ENCODE data around the gene IFITM2.
"Not testable (repeated sequence)": the region's sequence is repeated elsewhere in the genome, so short reads cannot be mapped to it uniquely, and the experiment has no call there.

IFITM2 gene

DNA sequence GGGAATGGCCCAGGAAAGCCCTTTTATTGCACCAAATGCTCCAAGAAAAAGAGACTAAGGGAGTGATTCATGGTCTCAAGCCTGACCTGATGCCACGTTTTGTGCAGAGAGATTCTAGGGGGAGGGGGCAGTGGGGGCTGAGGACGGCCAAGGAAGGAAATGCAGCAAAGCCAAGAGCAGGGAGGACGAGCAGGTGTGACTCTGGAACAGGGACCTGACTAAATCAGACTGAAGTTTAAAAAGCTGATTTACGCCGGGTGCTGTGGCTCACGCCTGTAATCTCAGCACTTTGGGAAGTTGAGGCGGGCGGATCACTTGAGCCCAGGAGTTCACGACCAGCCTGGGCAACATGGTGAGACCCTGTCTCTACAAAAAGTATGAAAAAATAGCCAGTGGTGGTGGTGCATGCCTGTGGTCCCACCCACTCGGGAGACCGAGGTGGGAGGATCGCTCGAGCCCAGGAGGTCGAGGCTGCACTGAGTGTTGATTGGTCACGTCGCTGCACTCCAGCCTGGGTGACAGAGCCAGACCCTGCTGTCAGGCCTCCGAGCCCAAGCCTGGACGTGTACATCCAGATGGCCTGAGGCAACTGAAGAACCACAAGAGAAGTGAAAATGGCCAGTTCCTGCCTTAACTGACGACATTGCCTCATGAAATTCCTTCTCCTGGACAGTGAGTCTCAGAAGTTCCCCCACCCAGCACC, 23.9 kb downstream of the IFITM2 start:
- Mint-ChIP-seq H3K27ac (peak overlapping the region; percentile 29), H3K36me3 (ENCODE audit: low read depth) (peaks cover 4% of the 10 kb centered on the region), H3K27me3 (ENCODE audit: low read depth, poor library complexity) (no peaks in the 10 kb centered on the region), H3K4me3 (no peak overlapping the region), H3K9me3 (peaks cover 41% of the 10 kb centered on the region), H3K4me1 (peaks cover 71% of the 10 kb centered on the region)
- no peak for DNase-seq
- TF ChIP-seq, protein P1, sequence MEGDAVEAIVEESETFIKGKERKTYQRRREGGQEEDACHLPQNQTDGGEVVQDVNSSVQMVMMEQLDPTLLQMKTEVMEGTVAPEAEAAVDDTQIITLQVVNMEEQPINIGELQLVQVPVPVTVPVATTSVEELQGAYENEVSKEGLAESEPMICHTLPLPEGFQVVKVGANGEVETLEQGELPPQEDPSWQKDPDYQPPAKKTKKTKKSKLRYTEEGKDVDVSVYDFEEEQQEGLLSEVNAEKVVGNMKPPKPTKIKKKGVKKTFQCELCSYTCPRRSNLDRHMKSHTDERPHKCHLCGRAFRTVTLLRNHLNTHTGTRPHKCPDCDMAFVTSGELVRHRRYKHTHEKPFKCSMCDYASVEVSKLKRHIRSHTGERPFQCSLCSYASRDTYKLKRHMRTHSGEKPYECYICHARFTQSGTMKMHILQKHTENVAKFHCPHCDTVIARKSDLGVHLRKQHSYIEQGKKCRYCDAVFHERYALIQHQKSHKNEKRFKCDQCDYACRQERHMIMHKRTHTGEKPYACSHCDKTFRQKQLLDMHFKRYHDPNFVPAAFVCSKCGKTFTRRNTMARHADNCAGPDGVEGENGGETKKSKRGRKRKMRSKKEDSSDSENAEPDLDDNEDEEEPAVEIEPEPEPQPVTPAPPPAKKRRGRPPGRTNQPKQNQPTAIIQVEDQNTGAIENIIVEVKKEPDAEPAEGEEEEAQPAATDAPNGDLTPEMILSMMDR (IDR thresholded peaks at IDR 0.05) = no peak

GRCh38 chr11:332651-333480, 25.2 kb downstream of the IFITM2 start:
- H3K4me1 Mint-ChIP-seq = peaks cover 67% of the 10 kb centered on the region
- H3K9me3 Mint-ChIP-seq = peaks cover 41% of the 10 kb centered on the region
- TF ChIP-seq, protein P1 (IDR thresholded peaks at IDR 0.05) = no peak
- no peak overlapping the region for H3K27ac Mint-ChIP-seq
- no peak for DNase-seq
- H3K36me3 Mint-ChIP-seq (ENCODE audit: low read depth) = peaks cover 4% of the 10 kb centered on the region
- H3K27me3 Mint-ChIP-seq (ENCODE audit: low read depth, poor library complexity) = no peaks in the 10 kb centered on the region
- no peak overlapping the region for H3K4me3 Mint-ChIP-seq

- Mint-ChIP-seq H3K4me1 (peaks cover 63% of the 10 kb centered on the region), H3K4me3 (peak overlapping the region; percentile 70)
Observed at GRCh38 chr11:333616-334263, 26.1 kb downstream of the IFITM2 start.

DNA sequence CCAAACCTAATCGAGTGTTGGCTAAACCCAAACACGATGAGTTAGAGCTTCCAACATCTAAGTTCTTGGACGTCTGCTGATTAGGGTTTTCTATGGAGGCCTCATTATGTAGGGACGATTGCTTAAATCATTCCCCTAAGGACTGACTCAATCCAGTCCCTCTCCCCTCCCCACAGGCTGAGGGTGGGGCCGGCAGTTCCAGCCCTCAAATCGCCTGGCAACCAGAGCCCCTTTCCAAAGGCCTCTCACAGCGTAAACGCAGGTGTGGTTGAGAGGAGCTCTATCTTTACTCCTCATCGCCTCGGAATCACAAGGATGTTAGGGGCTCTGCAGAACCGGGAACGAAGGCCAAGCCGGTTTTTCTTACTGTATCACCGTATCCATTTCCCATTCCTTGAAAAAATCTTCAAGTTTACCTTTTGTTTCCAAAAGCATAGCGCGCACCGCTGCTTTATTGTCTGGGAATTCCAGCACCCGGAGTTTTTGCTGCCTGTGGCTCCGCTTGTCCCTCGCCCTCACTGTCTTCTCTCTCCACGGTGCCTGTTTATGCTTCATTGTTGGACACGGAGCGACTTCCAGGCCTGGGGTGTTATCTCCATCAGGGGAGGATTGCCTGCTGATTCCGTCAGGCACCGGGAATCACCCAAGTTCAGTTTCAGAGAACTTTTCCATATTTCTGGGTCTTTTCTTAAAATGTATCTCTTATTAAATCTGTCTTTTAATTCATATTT, 26.8 kb downstream of the IFITM2 start:
- peak overlapping the region; percentile 86 for H3K27ac Mint-ChIP-seq
- no peak for DNase-seq
- H3K9me3 Mint-ChIP-seq = peaks cover 38% of the 10 kb centered on the region
- H3K4me3 Mint-ChIP-seq = peak overlapping the region; percentile 70
- H3K27me3 Mint-ChIP-seq (ENCODE audit: low read depth, poor library complexity) = no peaks in the 10 kb centered on the region
- peaks cover 56% of the 10 kb centered on the region for H3K4me1 Mint-ChIP-seq
- TF ChIP-seq, protein P1 (IDR thresholded peaks at IDR 0.05) = no peak
- H3K36me3 Mint-ChIP-seq (ENCODE audit: low read depth) = peaks cover 4% of the 10 kb centered on the region

More at GRCh38 chr11:333616-334263, 26.1 kb downstream of the IFITM2 start:
- H3K27ac Mint-ChIP-seq = peak overlapping the region; percentile 86
- peaks cover 43% of the 10 kb centered on the region for H3K9me3 Mint-ChIP-seq
- H3K36me3 Mint-ChIP-seq (ENCODE audit: low read depth); H3K27me3 Mint-ChIP-seq (ENCODE audit: low read depth, poor library complexity); DNase-seq: not testable (repeated sequence)

GRCh38 chr11:335779-336658, 28.4 kb downstream of the IFITM2 start:
- H3K4me3 Mint-ChIP-seq = peak overlapping the region; percentile 66
- no peak for DNase-seq
- peaks cover 4% of the 10 kb centered on the region for H3K36me3 Mint-ChIP-seq (ENCODE audit: low read depth)
- H3K27ac Mint-ChIP-seq = peak overlapping the region; percentile 97
- TF ChIP-seq, protein P1 (IDR thresholded peaks at IDR 0.05) = no peak
- H3K27me3 Mint-ChIP-seq (ENCODE audit: low read depth, poor library complexity) = no peaks in the 10 kb centered on the region
- H3K4me1 Mint-ChIP-seq = peaks cover 54% of the 10 kb centered on the region
- peaks cover 36% of the 10 kb centered on the region for H3K9me3 Mint-ChIP-seq

All from nephron progenitor cell (in vitro differentiated cells).